ENCODE measurements around the gene KIF19. TPM values are rescaled to one million over a fixed set of nuclear protein-coding genes. Genes with fewer than 3 reads are reported as not detected.

KIF19 gene
- total and polyA plus RNA-seq, 2 of the 4 experiments (the other 2 are of a cell fraction) = not detected

- H2AFZ ChIP-seq (replicated peaks; ENCODE audit: low read length, poor library complexity) = peak overlapping the region; percentile 58
- ATAC-seq (ENCODE audit: low read depth) = peak; percentile 88
- WGBS, 2 experiments (ENCODE audit: extremely low coverage in 2 of 2, insufficient read length in 1 of 2) = 9% methylated on average over 6 of the region's 20 CpGs; no CpG with 5 or more reads in 1 of the 2 experiments
- no peaks in the 10 kb centered on the region for H4K20me1 ChIP-seq (ENCODE audit: insufficient read depth, low read length)
- H3K4me1 ChIP-seq (ENCODE audit: control insufficient read depth, insufficient read depth, low read length) = no peaks in the 10 kb centered on the region
- no peak overlapping the region; the same call in 1 of the 2 replicates for H3K4me2 ChIP-seq (ENCODE audit: low read depth, low read length)
- in situ Hi-C loops (cut with MboI; ENCODE audit: low sequenced_read_pairs) (no loop called here), intact Hi-C loops (cut with micrococcal nuclease) (loop anchor here (1.0 to 10.0 kb wide), 2 partner anchors 78 to 485 kb away; no protein-coding TSS in a partner anchor), dilution Hi-C loops (cut with HindIII; ENCODE audit: low sequenced_read_pairs, unreplicated experiment) (no loop called here)
- no peak overlapping the region for H3K9ac ChIP-seq (ENCODE audit: low read depth, low read length)
- H3K27me3 ChIP-seq (ENCODE audit: control insufficient read depth, insufficient read depth, low read length) = no peaks in the 10 kb centered on the region; the same call in 1 of the 2 replicates
- H3K56ac ChIP-seq (ENCODE audit: extremely low read depth, insufficient read depth, low read length) = no peak overlapping the region
- no peak overlapping the region for H3K23ac ChIP-seq (ENCODE audit: low read depth, low read length)
- H4K8ac ChIP-seq (ENCODE audit: low read depth in 2 of 2, low read length in 2 of 2) = no peak overlapping the region
- BruUV-seq (replicated peaks) = no TSS peak
- H3K27ac ChIP-seq (ENCODE audit: insufficient read depth, low read length) = no peak overlapping the region
- no peaks in the 10 kb centered on the region for H3K79me1 ChIP-seq (ENCODE audit: low read depth in 1 of 2, low read length in 2 of 2)
- no peak overlapping the region for H4K91ac ChIP-seq (ENCODE audit: insufficient read depth, low read depth, low read length)
- no peak overlapping the region for H4K5ac ChIP-seq (ENCODE audit: low read depth, low read length)
- no peak overlapping the region for H3K14ac ChIP-seq (replicated peaks; ENCODE audit: low read depth, low read length)
- no peak overlapping the region for H2AK5ac ChIP-seq (ENCODE audit: low read depth, low read length)
- no peak overlapping the region for H2BK20ac ChIP-seq (ENCODE audit: low read depth, low read length)
- H3K9me3 ChIP-seq (ENCODE audit: control insufficient read depth, insufficient read depth, low read length) = no peaks in the 10 kb centered on the region
- ChIA-PET POLR2A (ENCODE audit: unreplicated experiment) (no interaction called here), CTCF (interaction anchor here (0.6 to 1.5 kb wide), 3 partner anchors 11 to 238 kb away, joined by 4 to 7 read pairs (median 6); no protein-coding TSS in a partner anchor)
- H3K4me3 ChIP-seq (ENCODE audit: insufficient read depth, low read depth, low read length) = no peak overlapping the region
- no peak overlapping the region for H2BK15ac ChIP-seq (ENCODE audit: low read depth, low read length)
- no peak overlapping the region for H2AK9ac ChIP-seq (replicated peaks; ENCODE audit: low read depth, low read length, poor library complexity)
- no peak overlapping the region for H2BK120ac ChIP-seq (ENCODE audit: low read depth, low read length)
- H3K4ac ChIP-seq (ENCODE audit: low read depth, low read length) = no peak overlapping the region
- no peaks in the 10 kb centered on the region for H3K9me1 ChIP-seq (ENCODE audit: insufficient read depth, low read length)
- no peak overlapping the region for H2BK5ac ChIP-seq (ENCODE audit: low read depth, low read length, poor library complexity, severe bottlenecking)
- TF ChIP-seq POLR2A (IDR thresholded peaks at IDR 0.05; ENCODE audit: low read depth, low read length) (no peak), RFX5 (IDR thresholded peaks at IDR 0.05; ENCODE audit: low read depth, low read length) (no peak), MXI1 (IDR thresholded peaks at IDR 0.05; ENCODE audit: borderline replicate concordance, low read depth, low read length) (no peak), SMC3 (IDR thresholded peaks at IDR 0.05; ENCODE audit: low read depth, low read length) (peak; percentile 64), NFE2L2 (IDR thresholded peaks at IDR 0.05; ENCODE audit: low read depth, low read length) (no peak), CTCF (conservative IDR thresholded peaks at IDR 0.05; ENCODE audit: low read depth, low read length) (peak; percentile 72), RAD21 (IDR thresholded peaks at IDR 0.05; ENCODE audit: low read length) (peak; percentile 76), MAZ (IDR thresholded peaks at IDR 0.05; ENCODE audit: borderline replicate concordance, low read depth, low read length) (peak; percentile 47; the same call in 1 of the 2 replicates), CEBPB (IDR thresholded peaks at IDR 0.05; ENCODE audit: low read depth, low read length) (no peak)
- no peaks in the 10 kb centered on the region for H3K36me3 ChIP-seq (ENCODE audit: control insufficient read depth, insufficient read depth, low read length)
- H3K18ac ChIP-seq (ENCODE audit: low read depth, low read length) = no peak overlapping the region
- DNase-seq = peak; percentile 47
These were observed 53.6 kb downstream of the KIF19 start for GRCh38 chr17:74379495-74380085.
